Posterior vena cava (tissue), 2 donors: Measurements from ENCODE around the gene GAS7. TPM values are rescaled to one million over a fixed set of nuclear protein-coding genes. Genes with fewer than 3 reads are reported as not detected.
"Not testable (repeated sequence)": the region's sequence is repeated elsewhere in the genome, so short reads cannot be mapped to it uniquely, and the experiment has no call there.

ENCODE experiments used
- DNase-seq: peaks from one replicate; pipeline ENCODE4 v3.0.0-alpha.2; 2020; ENCODE audit warnings: low spot score
- intact Hi-C, 2 donors: fragments of 100-400 bp; cut with DNase I; formaldehyde crosslinking; loops; one replicate each; pipeline versions ENCODE4 v1.14.1 to v1.14.2; 2022 to 2023
- total RNA-seq, 2 donors: library from RNA; stranded (reverse); fragmentation: NEBNext Ultra II Directional; extraction: Animal tissue kit (Norgen Biotek cat#: 25700); gene quantifications; one replicate each; pipeline ENCODE4 v1.2.1, GENCODE V29; 2021
- donor health status: DM: yes; HTN: yes; CAD: no.
- donor health status: DM: yes; HTN: yes; CAD: no.

Gene GAS7
- total RNA-seq, 2 donors from 2014 or later, result 70.6 to 190 TPM

GRCh38 chr17:10019941-10020451, 178.4 kb downstream of the GAS7 start:
- intact Hi-C loops, result no loop called here
- peak; percentile 78 for DNase-seq

- intact Hi-C loops, result no loop called here
- DNase-seq, result peak; percentile 53
These were observed 179.9 kb downstream of the GAS7 start for GRCh38 chr17:10018461-10018891.

- DNase-seq, result peak; percentile 46
- intact Hi-C loops, result not testable (repeated sequence)
These were observed 181.3 kb downstream of the GAS7 start for GRCh38 chr17:10016958-10017570.

- intact Hi-C loops, result no loop called here
These were observed 184.9 kb downstream of the GAS7 start for GRCh38 chr17:10013365-10014112.

GRCh38 chr17:10010752-10011151, 187.7 kb downstream of the GAS7 start:
- DNase-seq, result no peak
- intact Hi-C loops, result no loop called here

More at GRCh38 chr17:10013365-10014112, 184.9 kb downstream of the GAS7 start:
- DNase-seq, result no peak

GRCh38 chr17:10003705-10004104, 194.7 kb downstream of the GAS7 start:
- peak; percentile 44 for DNase-seq
- intact Hi-C loops, result no loop called here

- intact Hi-C loops, result not testable (repeated sequence)
- DNase-seq, result peak; percentile 62
These were observed 195.6 kb downstream of the GAS7 start for GRCh38 chr17:10002567-10003360.

GRCh38 chr17:10001306-10001873, 197.0 kb downstream of the GAS7 start:
- DNase-seq, result peak; percentile 31
- intact Hi-C loops, result no loop called here

- intact Hi-C loops, result no loop called here
These were observed 198.3 kb downstream of the GAS7 start for GRCh38 chr17:9999919-10000695.

GRCh38 chr17:9998060-9998459, 200.3 kb downstream of the GAS7 start:
- intact Hi-C loops, result no loop called here
- DNase-seq, result no peak

More at GRCh38 chr17:9999919-10000695, 198.3 kb downstream of the GAS7 start:
- DNase-seq, result peak; percentile 8

- no peak for DNase-seq
- intact Hi-C loops, result no loop called here
These were observed 203.6 kb downstream of the GAS7 start for GRCh38 chr17:9994761-9995160.

GRCh38 chr17:9991796-9992195, 206.6 kb downstream of the GAS7 start:
- DNase-seq, result no peak
- intact Hi-C loops, result no loop called here

GRCh38 chr17:9991351-9991750, 207.1 kb downstream of the GAS7 start:
- peak; percentile 29 for DNase-seq
- intact Hi-C loops, result no loop called here

GRCh38 chr17:9987779-9988585, 210.4 kb downstream of the GAS7 start:
- intact Hi-C loops, result loop anchor here in 1 of 2 donors (10.0 kb wide), 1 partner anchor 237 kb away; no protein-coding TSS in a partner anchor
- peak; percentile 78 for DNase-seq

GRCh38 chr17:9986754-9987382, 211.5 kb downstream of the GAS7 start:
- intact Hi-C loops, result loop anchor here in 1 of 2 donors (10.0 kb wide), 1 partner anchor 238 kb away; no protein-coding TSS in a partner anchor

GRCh38 chr17:9985646-9986045, 212.8 kb downstream of the GAS7 start:
- intact Hi-C loops, result loop anchor here in 1 of 2 donors (10.0 kb wide), 1 partner anchor 239 kb away; no protein-coding TSS in a partner anchor
- DNase-seq, result peak; percentile 67

More at GRCh38 chr17:9986754-9987382, 211.5 kb downstream of the GAS7 start:
- DNase-seq, result peak; percentile 48

GRCh38 chr17:9984768-9985167, 213.6 kb downstream of the GAS7 start:
- intact Hi-C loops, result loop anchor here in 1 of 2 donors (10.0 kb wide), 1 partner anchor 240 kb away; no protein-coding TSS in a partner anchor
- DNase-seq, result peak; percentile 54
